HFF-Myc (cell line): ENCODE results near the gene OR52E6.

Experiments
- DNase-seq: peaks from one replicate; pipeline ENCODE4 v3.0.0-alpha.2; 2011; ENCODE audit warnings: low read depth; ENCODE audit errors: extremely low read depth
- H3K4me3 ChIP-seq: replicated peaks from 2 replicates; pipeline ENCODE4 v1.5.1; 2011; ENCODE audit warnings: low read depth, mild to moderate bottlenecking, control low read depth, low read length
- CTCF ChIP-seq: IDR thresholded peaks from 2 replicates; pipeline ENCODE4 v1.5.1; 2012; ENCODE audit warnings: mild to moderate bottlenecking, low read depth, low read length, control low read depth; ENCODE audit errors: missing control alignments

The OR52E6 gene

GRCh38 chr11:5865826-5866225 lies 24.1 kb upstream of the OR52E6 start:
- DNase-seq = no peak
- no peak overlapping the region for H3K4me3 ChIP-seq
- no peak for TF ChIP-seq CTCF

- DNase-seq = no peak
- no peak within 1 kb of the TSS for H3K4me3 ChIP-seq
- TF ChIP-seq CTCF = no peak
Observed at GRCh38 chr11:5857590-5857989, 15.9 kb upstream of the OR52E6 start, which contains the start of gene OR52E8. TSS of gene OR52E8 (minus strand) at chr11:5857690. CDS start at chr11:5857690, 0 bp downstream.

- H3K4me3 ChIP-seq = no peak overlapping the region
- no peak for DNase-seq
- TF ChIP-seq CTCF = no peak
Observed at GRCh38 chr11:5851002-5851401, 9.3 kb upstream of the OR52E6 start.

- DNase-seq = no peak
- no peak for TF ChIP-seq CTCF
Observed at GRCh38 chr11:5847711-5848110, 6.0 kb upstream of the OR52E6 start.

GRCh38 chr11:5846701-5847100 lies 5.0 kb upstream of the OR52E6 start:
- DNase-seq = no peak
- TF ChIP-seq CTCF = no peak
- H3K4me3 ChIP-seq = no peak overlapping the region

More at GRCh38 chr11:5847711-5848110, 6.0 kb upstream of the OR52E6 start:
- no peak overlapping the region for H3K4me3 ChIP-seq

- no peak overlapping the region for H3K4me3 ChIP-seq
- no peak for DNase-seq
- no peak for TF ChIP-seq CTCF
Observed at GRCh38 chr11:5837695-5838094, 4.0 kb downstream of the OR52E6 start.

- H3K4me3 ChIP-seq = no peak overlapping the region
- TF ChIP-seq CTCF = no peak
- no peak for DNase-seq
Observed at GRCh38 chr11:5833446-5833845, 8.3 kb downstream of the OR52E6 start.
